Body of pancreas (tissue), 4 donors: ENCODE measurements around the gene H19.

Experiments used
- CTCF ChIP-seq, 7 experiments: fragments of 450-650 bp in 4 of 7; fragments of 200-600 bp in 3 of 7; sonication (generic) in 3 of 7; IDR thresholded peaks; one replicate each; pipeline ENCODE4 v1.5.1; 2016 to 2019; ENCODE audit warnings: antibody characterized with exemption in 7 of 7
- POLR2A ChIP-seq, 3 donors: fragments of 450-650 bp; IDR thresholded peaks; one replicate each; pipeline ENCODE4 v1.6.1; 2016; ENCODE audit warnings: antibody characterized with exemption in 3 of 3, mild to moderate bottlenecking in 2 of 3

GRCh38 chr11:1964348-1964747, 33.3 kb downstream of the H19 start:
- TF ChIP-seq CTCF (IDR thresholded peaks at IDR 0.05) = no peak
- TF ChIP-seq POLR2A (IDR thresholded peaks at IDR 0.05) = no peak
